Peyer's patch (tissue), 4 donors: ENCODE measurements around the gene OTUD6A. TPM values are rescaled to one million over a fixed set of nuclear protein-coding genes. Genes with fewer than 3 reads are reported as not detected.

Experiments used
- DNase-seq, 3 donors: peaks; one replicate each; pipeline ENCODE4 v3.0.0-alpha.2; 2017 to 2019
- H3K27ac ChIP-seq, 4 donors: fragments of 200-600 bp; sonication (generic); one replicate each; pipeline ENCODE4 v1.5.1; 2016 to 2019
- H3K27me3 ChIP-seq, 2 donors: fragments of 200-600 bp; sonication (generic); one replicate each; pipeline ENCODE4 v1.5.1; 2019
- H3K36me3 ChIP-seq, 3 donors: fragments of 200-600 bp; sonication (generic); one replicate each; pipeline ENCODE4 v1.5.1; 2016 to 2019
- H3K4me1 ChIP-seq, 4 donors: fragments of 200-600 bp; sonication (generic); one replicate each; pipeline ENCODE4 v1.5.1; 2016 to 2019
- H3K4me3 ChIP-seq, 4 donors: fragments of 200-600 bp; sonication (generic); 1 replicate in 3 of 4; 2 replicates in 1 of 4; pipeline ENCODE4 v1.5.1; 2016 to 2019; ENCODE audit warnings: mild to moderate bottlenecking in 1 of 4
- H3K9me3 ChIP-seq, 4 donors: fragments of 200-600 bp; sonication (generic); one replicate each; pipeline ENCODE4 v1.5.1; 2016 to 2019; ENCODE audit warnings: mild to moderate bottlenecking in 1 of 4
- POLR2A ChIP-seq, 2 donors: fragments of 450-650 bp; IDR thresholded peaks; one replicate each; pipeline ENCODE4 v1.5.1; 2017; ENCODE audit warnings: antibody characterized with exemption in 2 of 2, mild to moderate bottlenecking in 2 of 2, moderate library complexity in 2 of 2
- total RNA-seq, 4 donors: library from RNA; depleted of rRNA; stranded (reverse); fragments of >200 nt; gene quantifications; one replicate each; pipeline ENCODE4 v1.1.0, GENCODE V29; 2016
- TF ChIP-seq, protein P1 (sequence below), 6 experiments: fragments of 450-650 bp in 4 of 6; fragments of 200-600 bp in 2 of 6; sonication (generic) in 1 of 6; IDR thresholded peaks; one replicate each; pipeline ENCODE4 v1.5.1; 2017 to 2019; ENCODE audit warnings: antibody characterized with exemption in 6 of 6, mild to moderate bottlenecking in 3 of 6, moderate library complexity in 1 of 6

Gene OTUD6A
- total RNA-seq, 4 donors from 2014 or later = not detected

DNA sequence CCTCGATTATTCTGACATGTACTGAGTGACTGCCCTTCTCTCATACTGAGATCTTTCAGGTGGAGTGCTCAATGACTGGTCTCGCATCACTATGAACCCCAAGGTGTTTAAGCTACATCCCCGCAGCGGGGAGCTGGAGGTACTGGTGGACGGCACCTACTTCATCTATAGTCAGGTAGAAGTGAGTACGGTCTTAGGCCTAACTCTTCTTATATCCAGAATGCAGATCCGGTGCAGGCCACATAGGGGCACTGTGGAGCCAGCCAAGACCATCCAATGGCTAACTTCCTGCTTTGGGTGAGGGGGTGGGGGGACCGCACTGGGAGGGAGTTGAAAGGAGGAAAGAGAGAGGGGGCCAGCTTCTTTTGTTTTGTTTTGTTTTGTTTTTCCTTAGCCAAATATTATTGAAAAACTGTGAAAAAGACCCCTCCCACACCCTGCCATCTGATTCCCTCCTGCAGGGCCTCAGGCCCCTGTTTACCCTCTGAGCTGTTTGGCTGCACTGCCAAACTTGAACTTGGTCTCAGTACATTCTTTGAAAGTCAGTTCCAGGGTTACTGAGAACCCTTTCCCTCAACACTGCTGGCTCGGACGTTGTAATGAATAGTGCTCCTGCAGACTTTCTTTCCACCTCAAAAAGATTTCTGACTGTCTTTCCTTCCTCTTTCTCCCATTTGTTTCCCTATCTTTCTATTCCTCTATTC lies 28.8 kb upstream of the OTUD6A start:
- TF ChIP-seq, protein P1, sequence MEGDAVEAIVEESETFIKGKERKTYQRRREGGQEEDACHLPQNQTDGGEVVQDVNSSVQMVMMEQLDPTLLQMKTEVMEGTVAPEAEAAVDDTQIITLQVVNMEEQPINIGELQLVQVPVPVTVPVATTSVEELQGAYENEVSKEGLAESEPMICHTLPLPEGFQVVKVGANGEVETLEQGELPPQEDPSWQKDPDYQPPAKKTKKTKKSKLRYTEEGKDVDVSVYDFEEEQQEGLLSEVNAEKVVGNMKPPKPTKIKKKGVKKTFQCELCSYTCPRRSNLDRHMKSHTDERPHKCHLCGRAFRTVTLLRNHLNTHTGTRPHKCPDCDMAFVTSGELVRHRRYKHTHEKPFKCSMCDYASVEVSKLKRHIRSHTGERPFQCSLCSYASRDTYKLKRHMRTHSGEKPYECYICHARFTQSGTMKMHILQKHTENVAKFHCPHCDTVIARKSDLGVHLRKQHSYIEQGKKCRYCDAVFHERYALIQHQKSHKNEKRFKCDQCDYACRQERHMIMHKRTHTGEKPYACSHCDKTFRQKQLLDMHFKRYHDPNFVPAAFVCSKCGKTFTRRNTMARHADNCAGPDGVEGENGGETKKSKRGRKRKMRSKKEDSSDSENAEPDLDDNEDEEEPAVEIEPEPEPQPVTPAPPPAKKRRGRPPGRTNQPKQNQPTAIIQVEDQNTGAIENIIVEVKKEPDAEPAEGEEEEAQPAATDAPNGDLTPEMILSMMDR (IDR thresholded peaks at IDR 0.05) = peak in 4 of 6 experiments; percentile 14 to 19 (median 16)
- TF ChIP-seq POLR2A (IDR thresholded peaks at IDR 0.05) = no peak
- no peak overlapping the region for H3K4me3 ChIP-seq
- H3K36me3 ChIP-seq = no peaks in the 10 kb centered on the region
- DNase-seq = no peak
- no peak overlapping the region for H3K27ac ChIP-seq
- no peaks in the 10 kb centered on the region for H3K4me1 ChIP-seq
- H3K27me3 ChIP-seq = no peaks in the 10 kb centered on the region
- no peaks in the 10 kb centered on the region for H3K9me3 ChIP-seq

- H3K27me3 ChIP-seq = no peaks in the 10 kb centered on the region
- no peaks in the 10 kb centered on the region for H3K4me1 ChIP-seq
- H3K9me3 ChIP-seq = no peaks in the 10 kb centered on the region
- no peak overlapping the region for H3K4me3 ChIP-seq
- H3K27ac ChIP-seq = no peak overlapping the region
- no peak for DNase-seq
- H3K36me3 ChIP-seq = no peaks in the 10 kb centered on the region
- no peak for TF ChIP-seq POLR2A (IDR thresholded peaks at IDR 0.05)
- TF ChIP-seq, protein P1 (IDR thresholded peaks at IDR 0.05) = no peak
Observed at GRCh38 chrX:70034646-70035045, 27.6 kb upstream of the OTUD6A start.

GRCh38 chrX:70038515-70038914 lies 23.7 kb upstream of the OTUD6A start:
- TF ChIP-seq POLR2A (IDR thresholded peaks at IDR 0.05) = no peak
- TF ChIP-seq, protein P1 (IDR thresholded peaks at IDR 0.05) = no peak
- DNase-seq = no peak
- Histone ChIP-seq H3K27ac (no peak overlapping the region), H3K4me3 (no peak overlapping the region), H3K9me3 (no peaks in the 10 kb centered on the region), H3K4me1 (no peaks in the 10 kb centered on the region), H3K36me3 (no peaks in the 10 kb centered on the region), H3K27me3 (no peaks in the 10 kb centered on the region)

- H3K27ac ChIP-seq = no peak overlapping the region
- TF ChIP-seq POLR2A (IDR thresholded peaks at IDR 0.05) = no peak
- TF ChIP-seq, protein P1 (IDR thresholded peaks at IDR 0.05) = no peak
- no peak for DNase-seq
Observed at GRCh38 chrX:70038951-70039350, 23.3 kb upstream of the OTUD6A start.

DNA sequence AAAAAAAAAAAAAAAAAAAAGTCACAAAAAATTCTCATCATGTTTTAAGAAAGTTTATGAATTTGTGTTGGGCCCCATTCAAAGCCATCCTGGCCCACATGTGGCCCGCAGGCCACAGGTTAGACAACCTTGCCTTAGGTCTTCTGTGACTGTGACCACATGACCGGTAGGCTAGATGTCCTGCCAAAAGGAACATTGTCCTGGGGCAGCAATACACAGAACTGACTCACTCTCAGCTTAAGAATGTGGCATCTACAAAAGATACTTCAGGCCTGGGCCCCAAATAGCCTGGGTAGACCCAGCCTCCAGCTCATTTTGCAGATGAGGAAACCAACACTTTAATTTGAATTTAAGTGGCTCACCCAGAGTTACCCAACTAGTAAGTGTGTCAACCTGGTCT lies 22.5 kb upstream of the OTUD6A start:
- TF ChIP-seq, protein P1 (IDR thresholded peaks at IDR 0.05) = no peak
- no peak for TF ChIP-seq POLR2A (IDR thresholded peaks at IDR 0.05)

More at GRCh38 chrX:70038951-70039350, 23.3 kb upstream of the OTUD6A start:
- Histone ChIP-seq H3K4me1 (no peaks in the 10 kb centered on the region), H3K36me3 (no peaks in the 10 kb centered on the region), H3K4me3 (no peak overlapping the region), H3K27me3 (no peaks in the 10 kb centered on the region), H3K9me3 (no peaks in the 10 kb centered on the region)

More for the DNA sequence above, 22.5 kb upstream of the OTUD6A start:
- no peak overlapping the region for H3K4me3 ChIP-seq
- no peaks in the 10 kb centered on the region for H3K9me3 ChIP-seq
- H3K27ac ChIP-seq = no peak overlapping the region
- H3K27me3 ChIP-seq = no peaks in the 10 kb centered on the region
- H3K4me1 ChIP-seq = no peaks in the 10 kb centered on the region
- no peak for DNase-seq
- H3K36me3 ChIP-seq = no peaks in the 10 kb centered on the region
